Upper lobe of left lung (tissue), 6 donors: Measurements from ENCODE around the gene SLC35F2. TPM values are rescaled to one million over a fixed set of nuclear protein-coding genes. Genes with fewer than 3 reads are reported as not detected.

Experiments used
- ATAC-seq, 2 donors: fragments of 200-7000 bp; cut with Tn5 transposase; one replicate each; pipeline ENCODE4 v1.9.1; 2022; ENCODE audit warnings: mild to moderate bottlenecking in 2 of 2, moderate library complexity in 2 of 2; ENCODE audit not compliant: low FRiP score in 2 of 2
- DNase-seq, 2 donors: peaks; one replicate each; pipeline ENCODE4 v3.0.0-alpha.2; 2019 to 2020
- H3K27ac ChIP-seq, 4 donors: fragments of 200-600 bp; sonication (generic); one replicate each; pipeline ENCODE4 v1.5.1; 2016 to 2019
- H3K27me3 ChIP-seq, 4 donors: fragments of 200-600 bp; sonication (generic); one replicate each; pipeline ENCODE4 v1.5.1; 2017 to 2019
- H3K36me3 ChIP-seq, 4 donors: fragments of 200-600 bp; sonication (generic); one replicate each; pipeline ENCODE4 v1.5.1; 2016 to 2019
- H3K4me1 ChIP-seq, 4 donors: fragments of 200-600 bp; sonication (generic); one replicate each; pipeline ENCODE4 v1.5.1; 2018 to 2019
- H3K4me3 ChIP-seq, 4 donors: fragments of 200-600 bp; sonication (generic); one replicate each; pipeline ENCODE4 v1.5.1; 2017 to 2019; ENCODE audit warnings: mild to moderate bottlenecking in 2 of 4, moderate library complexity in 1 of 4
- H3K9me3 ChIP-seq, 4 donors: fragments of 200-600 bp; sonication (generic); one replicate each; pipeline ENCODE4 v1.5.1; 2018 to 2019
- CTCF ChIP-seq, 6 experiments: fragments of 450-650 bp in 4 of 6; fragments of 200-600 bp in 2 of 6; sonication (generic) in 2 of 6; IDR thresholded peaks; one replicate each; pipeline ENCODE4 v1.5.1; 2016 to 2019; ENCODE audit warnings: antibody characterized with exemption in 6 of 6
- EP300 ChIP-seq, 4 donors: sonication (generic); formaldehyde crosslinking; IDR thresholded peaks; one replicate each; pipeline ENCODE4 v1.5.1; 2017; ENCODE audit warnings: antibody characterized with exemption in 4 of 4, control low read depth in 2 of 4
- POLR2A ChIP-seq, 4 donors: fragments of 450-650 bp; IDR thresholded peaks; one replicate each; pipeline ENCODE4 v1.5.1; 2016 to 2017; ENCODE audit warnings: antibody characterized with exemption in 4 of 4, mild to moderate bottlenecking in 2 of 4
- POLR2AphosphoS5 ChIP-seq, 2 donors: sonication (generic); formaldehyde crosslinking; IDR thresholded peaks; one replicate each; pipeline ENCODE4 v1.5.1; 2017; ENCODE audit warnings: antibody characterized with exemption in 2 of 2
- WGBS, 2 donors: methylation state at CpG; one replicate each; pipeline ENCODE4 v1.1.5; 2017 to 2018; 5-methylcytosine and 5-hydroxymethylcytosine counted together
- total RNA-seq, 6 donors: library from RNA; depleted of rRNA in 4 of 6; stranded (reverse); fragments of >200 nt in 4 of 6; gene quantifications; one replicate each; pipeline versions ENCODE4 v1.1.0 to v1.2.1, GENCODE V29; 2016 to 2021
- donor health status: DM: no; HTN: no; CAD: no; lungs with moderate emphysema.
- donor health status: DM: no; HTN: yes; CAD: no; lungs with severe emphysema.

The SLC35F2 gene
- total RNA-seq, 6 donors from 2014 or later: 1.4 to 10.6 (median 5.5) TPM

DNA sequence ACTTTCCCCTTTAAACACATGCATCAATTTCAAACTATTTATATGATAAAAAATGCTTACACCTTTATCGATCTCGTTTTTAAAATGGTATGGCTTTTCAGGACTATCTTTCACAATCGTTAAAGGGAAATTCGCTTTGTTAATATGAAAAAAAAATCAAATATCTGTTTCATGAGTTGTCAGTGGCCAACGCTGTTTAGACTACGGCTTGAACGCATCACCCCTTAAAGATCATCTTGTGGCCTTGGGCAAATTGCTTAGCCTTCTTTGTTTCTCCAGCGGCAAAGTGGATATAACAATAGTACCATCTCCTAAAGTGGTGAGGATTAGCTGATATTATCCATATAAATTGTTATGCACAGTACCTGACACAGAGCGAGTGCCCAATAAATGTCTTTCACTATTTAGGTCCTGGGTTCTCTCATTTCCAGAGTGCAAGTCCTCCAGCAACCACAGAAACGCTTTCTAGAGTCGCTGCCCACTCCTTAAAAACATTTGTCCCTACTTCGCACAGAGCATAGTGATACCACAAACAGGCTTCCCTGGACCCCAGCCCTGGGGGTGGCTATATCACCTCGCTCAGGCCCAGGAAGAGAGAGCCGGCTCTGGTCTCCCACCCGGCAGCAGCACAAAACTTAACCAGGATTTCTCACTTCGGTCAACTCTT is 904 bp downstream of the SLC35F2 start:
- H3K27ac ChIP-seq: peak overlapping the region in 2 of 4 donors; percentile 42 to 68
- ATAC-seq: peak in 1 of 2 donors; percentile 9
- no peaks in the 10 kb centered on the region for H3K36me3 ChIP-seq
- peaks cover 9 to 23% (median 14%) of the 10 kb centered on the region in 4 donors for H3K4me1 ChIP-seq
- peak overlapping the region in 3 of 4 donors; percentile 62 to 76 (median 68) for H3K4me3 ChIP-seq
- TF ChIP-seq EP300 (IDR thresholded peaks at IDR 0.05): no peak
- TF ChIP-seq CTCF (IDR thresholded peaks at IDR 0.05): no peak
- peak in 1 of 4 donors; percentile 14 for TF ChIP-seq POLR2A (IDR thresholded peaks at IDR 0.05)
- TF ChIP-seq POLR2AphosphoS5 (IDR thresholded peaks at IDR 0.05): no peak
- WGBS, 2 donors: 37 to 74% methylated on average over 9 to 16 of the region's 16 CpGs
- H3K27me3 ChIP-seq: no peaks in the 10 kb centered on the region
- DNase-seq: no peak
- no peaks in the 10 kb centered on the region for H3K9me3 ChIP-seq

GRCh38 chr11:107856981-107857517 is 1.5 kb downstream of the SLC35F2 start:
- 43 to 49% methylated on average over 7 of the region's 7 CpGs for WGBS, 2 donors
- Histone ChIP-seq H3K4me3 (no peak overlapping the region), H3K9me3 (no peaks in the 10 kb centered on the region), H3K36me3 (no peaks in the 10 kb centered on the region), H3K27ac (no peak overlapping the region), H3K4me1 (peaks cover 9 to 23% (median 14%) of the 10 kb centered on the region in 4 donors), H3K27me3 (no peaks in the 10 kb centered on the region)
- TF ChIP-seq POLR2A (IDR thresholded peaks at IDR 0.05) (no peak), POLR2AphosphoS5 (IDR thresholded peaks at IDR 0.05) (no peak), EP300 (IDR thresholded peaks at IDR 0.05) (no peak), CTCF (IDR thresholded peaks at IDR 0.05) (no peak)
- ATAC-seq: no peak
- no peak for DNase-seq

GRCh38 chr11:107856180-107856980 is 2.2 kb downstream of the SLC35F2 start:
- Histone ChIP-seq H3K27me3 (no peaks in the 10 kb centered on the region), H3K36me3 (no peaks in the 10 kb centered on the region), H3K9me3 (no peaks in the 10 kb centered on the region), H3K27ac (no peak overlapping the region), H3K4me3 (no peak overlapping the region), H3K4me1 (peaks cover 9 to 23% (median 14%) of the 10 kb centered on the region in 4 donors)
- DNase-seq (no peak), ATAC-seq (no peak)
- TF ChIP-seq POLR2AphosphoS5 (IDR thresholded peaks at IDR 0.05) (no peak), CTCF (IDR thresholded peaks at IDR 0.05) (no peak), POLR2A (IDR thresholded peaks at IDR 0.05) (no peak), EP300 (IDR thresholded peaks at IDR 0.05) (no peak)
- 61 to 74% methylated on average over 10 of the region's 10 CpGs for WGBS, 2 donors

DNA sequence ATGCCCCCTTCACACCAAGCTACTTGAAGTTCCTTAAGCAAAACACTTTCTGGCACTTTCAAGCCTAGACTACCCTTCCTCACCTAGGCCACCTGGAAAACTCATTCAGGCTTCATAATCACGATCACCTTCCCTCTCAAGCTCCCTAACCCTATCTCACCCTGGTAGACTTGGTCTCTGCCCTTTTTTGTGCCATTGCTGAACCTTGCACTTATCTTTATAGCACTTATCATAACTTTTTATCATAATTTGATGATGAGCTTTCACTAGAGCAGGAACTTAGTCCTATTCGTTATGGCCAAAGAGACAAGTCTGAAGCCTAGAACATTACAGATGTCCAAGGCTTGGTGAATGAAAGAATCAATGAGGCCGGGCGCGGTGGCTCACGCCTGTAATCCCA is 5.5 kb downstream of the SLC35F2 start:
- WGBS, 2 donors: 90 to 97% methylated on average over 6 of the region's 6 CpGs
- TF ChIP-seq EP300 (IDR thresholded peaks at IDR 0.05): no peak
- TF ChIP-seq POLR2AphosphoS5 (IDR thresholded peaks at IDR 0.05): no peak
- no peak for TF ChIP-seq CTCF (IDR thresholded peaks at IDR 0.05)
- TF ChIP-seq POLR2A (IDR thresholded peaks at IDR 0.05): no peak
- DNase-seq: no peak

More for the DNA sequence above, 5.5 kb downstream of the SLC35F2 start:
- no peak for ATAC-seq
- Histone ChIP-seq H3K27ac (no peak overlapping the region), H3K4me3 (no peak overlapping the region), H3K36me3 (no peaks in the 10 kb centered on the region), H3K27me3 (no peaks in the 10 kb centered on the region), H3K4me1 (peaks cover 0 to 6% (median 5%) of the 10 kb centered on the region in 4 donors), H3K9me3 (no peaks in the 10 kb centered on the region)
